ENCODE results near the gene CTSZ.
"Not testable (repeated sequence)": the region's sequence is repeated elsewhere in the genome, so short reads cannot be mapped to it uniquely, and the experiment has no call there.

Gene CTSZ

GRCh38 chr20:58975353-58975752 is 31.7 kb downstream of the CTSZ start:
- no peak for DNase-seq

GRCh38 chr20:58973866-58974265 is 33.2 kb downstream of the CTSZ start:
- DNase-seq = no peak

GRCh38 chr20:58973179-58973578 is 33.9 kb downstream of the CTSZ start:
- no peak for DNase-seq

- DNase-seq = no peak
These were observed 35.6 kb downstream of the CTSZ start for GRCh38 chr20:58971429-58971828.

- DNase-seq = no peak
These were observed 36.9 kb downstream of the CTSZ start for GRCh38 chr20:58970146-58970545.

GRCh38 chr20:58969439-58969838 is 37.6 kb downstream of the CTSZ start:
- no peak for DNase-seq

- DNase-seq = no peak
These were observed 39.2 kb downstream of the CTSZ start for GRCh38 chr20:58967652-58968429.

GRCh38 chr20:58965270-58966064 is 41.6 kb downstream of the CTSZ start:
- DNase-seq = no peak

- DNase-seq = not testable (repeated sequence)
These were observed 43.1 kb downstream of the CTSZ start for GRCh38 chr20:58963922-58964321.

- no peak for DNase-seq
These were observed 43.9 kb downstream of the CTSZ start for GRCh38 chr20:58963060-58963584.

- DNase-seq = no peak
These were observed 47.4 kb downstream of the CTSZ start for GRCh38 chr20:58959652-58960051.

GRCh38 chr20:58956078-58956477 is 51.0 kb downstream of the CTSZ start:
- DNase-seq = no peak

GRCh38 chr20:58953050-58953449 is 54.0 kb downstream of the CTSZ start:
- DNase-seq = no peak

- no peak for DNase-seq
These were observed 56.5 kb downstream of the CTSZ start for GRCh38 chr20:58950603-58951002.

- not testable (repeated sequence) for DNase-seq
These were observed 59.2 kb downstream of the CTSZ start for GRCh38 chr20:58947797-58948388.

GRCh38 chr20:58945965-58946631 is 61.0 kb downstream of the CTSZ start:
- no peak for DNase-seq
